ENCODE measurements around the gene PRDM12.

DNA sequence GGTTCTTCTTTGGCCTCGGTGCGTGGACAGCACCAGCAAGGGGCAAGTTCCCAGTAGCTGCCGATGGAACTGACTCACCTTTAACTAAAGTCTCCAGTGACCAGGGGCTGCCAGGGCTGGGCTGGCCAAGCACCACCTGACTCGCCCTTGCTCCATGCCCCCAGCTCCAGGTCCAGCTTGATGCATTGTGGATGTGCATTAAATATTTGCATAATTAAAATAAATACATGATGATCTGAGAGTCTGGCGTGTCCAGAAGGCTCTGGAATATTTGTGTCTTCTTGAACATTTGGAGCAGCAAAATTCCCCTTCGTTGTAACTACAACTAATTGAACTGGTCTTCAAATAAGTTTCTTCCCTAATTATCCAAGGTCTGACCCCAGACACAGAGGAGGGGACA lies 9.5 kb upstream of the PRDM12 start:
- TF ChIP-seq, protein P1, sequence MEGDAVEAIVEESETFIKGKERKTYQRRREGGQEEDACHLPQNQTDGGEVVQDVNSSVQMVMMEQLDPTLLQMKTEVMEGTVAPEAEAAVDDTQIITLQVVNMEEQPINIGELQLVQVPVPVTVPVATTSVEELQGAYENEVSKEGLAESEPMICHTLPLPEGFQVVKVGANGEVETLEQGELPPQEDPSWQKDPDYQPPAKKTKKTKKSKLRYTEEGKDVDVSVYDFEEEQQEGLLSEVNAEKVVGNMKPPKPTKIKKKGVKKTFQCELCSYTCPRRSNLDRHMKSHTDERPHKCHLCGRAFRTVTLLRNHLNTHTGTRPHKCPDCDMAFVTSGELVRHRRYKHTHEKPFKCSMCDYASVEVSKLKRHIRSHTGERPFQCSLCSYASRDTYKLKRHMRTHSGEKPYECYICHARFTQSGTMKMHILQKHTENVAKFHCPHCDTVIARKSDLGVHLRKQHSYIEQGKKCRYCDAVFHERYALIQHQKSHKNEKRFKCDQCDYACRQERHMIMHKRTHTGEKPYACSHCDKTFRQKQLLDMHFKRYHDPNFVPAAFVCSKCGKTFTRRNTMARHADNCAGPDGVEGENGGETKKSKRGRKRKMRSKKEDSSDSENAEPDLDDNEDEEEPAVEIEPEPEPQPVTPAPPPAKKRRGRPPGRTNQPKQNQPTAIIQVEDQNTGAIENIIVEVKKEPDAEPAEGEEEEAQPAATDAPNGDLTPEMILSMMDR (IDR thresholded peaks at IDR 0.05) = no peak
- TF ChIP-seq POLR2A (IDR thresholded peaks at IDR 0.05) = no peak
